H1 (cell line): ENCODE data around the gene NDST3. TPM values are rescaled to one million over a fixed set of nuclear protein-coding genes. Genes with fewer than 3 reads are reported as not detected.

ENCODE experiments used
- CTCF ChIA-PET: fragments of 300-600 bp; sonication (Branson Sonifier 250); formaldehyde crosslinking; loops from one replicate; lab custom pipeline; 2021; ENCODE audit not compliant: partially characterized antibody; lab: Charles Lee
- POLR2A ChIA-PET: fragments of 300-600 bp; sonication (Branson Sonifier 250); formaldehyde crosslinking; loops from one replicate; lab custom pipeline; 2021; ENCODE audit warnings: inconsistent platforms; ENCODE audit not compliant: partially characterized antibody; lab: Charles Lee
- DNase-seq, 2 experiments: peaks; one replicate each; pipeline versions ENCODE4 v3.0.0 to v3.0.0-alpha.2; 2010 to 2022; ENCODE audit warnings: low spot score in 2 of 2, low read depth in 1 of 2, mixed read lengths in 1 of 2
- FAIRE-seq: peaks from 2 replicates; lab custom pipeline; 2011; peaks lifted over from hg19 to GRCh38; lab: Jason Lieb, UNC
- H2AFZ ChIP-seq: 2 replicates; pipeline ENCODE4 v1.8.1; 2012; ENCODE audit warnings: low read length, inconsistent platforms
- H2AK5ac ChIP-seq: 2 replicates; pipeline ENCODE4 v1.6.1; 2013; ENCODE audit warnings: low read depth, low read length
- H2BK120ac ChIP-seq: replicated peaks from 2 replicates; pipeline ENCODE3; 2013; ENCODE audit warnings: low read depth, low read length, inconsistent platforms
- H2BK12ac ChIP-seq: 2 replicates; pipeline ENCODE4 v1.6.1; 2013; ENCODE audit warnings: low read depth, low read length
- H2BK15ac ChIP-seq: 2 replicates; pipeline ENCODE4 v1.6.1; 2013; ENCODE audit warnings: low read length
- H2BK20ac ChIP-seq: 2 replicates; pipeline ENCODE4 v1.6.1; 2013; ENCODE audit warnings: low read length
- H2BK5ac ChIP-seq: 2 replicates; pipeline ENCODE4 v1.6.1; 2013; ENCODE audit warnings: low read depth, low read length
- H3K14ac ChIP-seq: 2 replicates; pipeline ENCODE4 v1.6.1; 2013; ENCODE audit warnings: inconsistent platforms; ENCODE audit not compliant: insufficient read length
- H3K18ac ChIP-seq: 2 replicates; pipeline ENCODE4 v1.6.1; 2013; ENCODE audit warnings: low read length; ENCODE audit errors: extremely low read depth
- H3K23ac ChIP-seq: 2 replicates; pipeline ENCODE4 v1.6.1; 2013; ENCODE audit warnings: inconsistent platforms; ENCODE audit not compliant: insufficient read length
- H3K23me2 ChIP-seq: 2 replicates; pipeline ENCODE4 v1.6.1; 2013; ENCODE audit warnings: low read depth, low read length
- H3K27ac ChIP-seq: 2 replicates; pipeline ENCODE4 v1.6.1; 2011; ENCODE audit warnings: low read depth, low read length, inconsistent platforms
- H3K27me3 ChIP-seq, 4 experiments: replicated peaks in 1 of 4; 1 replicate in 1 of 4; 2 replicates in 3 of 4; pipeline versions ENCODE4 v1.6.1 to v1.8.1; 2011 to 2013; ENCODE audit warnings: low read length in 3 of 4, mild to moderate bottlenecking in 3 of 4, inconsistent platforms in 2 of 4, mixed read lengths in 2 of 4, moderate library complexity in 1 of 4; ENCODE audit not compliant: control insufficient read depth in 3 of 4, insufficient read depth in 3 of 4; ENCODE audit errors: extremely low read depth in 1 of 4
- H3K36me3 ChIP-seq, 4 experiments: 2 replicates each; pipeline versions ENCODE4 v1.6.1 to v1.8.1; 2011 to 2013; ENCODE audit warnings: mild to moderate bottlenecking in 4 of 4, low read length in 3 of 4, moderate library complexity in 2 of 4, control low read depth in 1 of 4, inconsistent platforms in 1 of 4; ENCODE audit not compliant: insufficient read depth in 4 of 4, control insufficient read depth in 2 of 4
- H3K4ac ChIP-seq: replicated peaks from 2 replicates; pipeline ENCODE3; 2013; ENCODE audit warnings: low read length, low read depth, mixed read lengths, inconsistent platforms; ENCODE audit not compliant: insufficient read length
- H3K4me1 ChIP-seq, 4 experiments: replicated peaks in 1 of 4; 1 replicate in 1 of 4; 2 replicates in 3 of 4; pipeline versions ENCODE4 v1.6.1 to v1.8.1; 2011 to 2013; ENCODE audit warnings: low read length in 3 of 4, inconsistent platforms in 2 of 4, mixed read lengths in 1 of 4; ENCODE audit not compliant: insufficient read depth in 4 of 4, control insufficient read depth in 3 of 4
- H3K4me2 ChIP-seq, 2 experiments: 2 replicates each; pipeline versions ENCODE4 v1.6.1 to v1.8.1; 2011 to 2013; ENCODE audit warnings: low read depth in 2 of 2, low read length in 2 of 2, control low read depth in 1 of 2, inconsistent platforms in 1 of 2, mild to moderate bottlenecking in 1 of 2; ENCODE audit not compliant: insufficient read depth in 1 of 2
- H3K4me3 ChIP-seq, 4 experiments: fragments of 200-600, 300-600 bp in 1 of 4; sonication (generic), shearing (Covaris generic), sonication (Bioruptor Twin) in 1 of 4; 2 replicates each; pipeline versions ENCODE4 v1.5.1 to v1.8.1; 2011 to 2016; ENCODE audit warnings: low read length in 4 of 4, low read depth in 3 of 4, control low read depth in 2 of 4, inconsistent platforms in 2 of 4, mild to moderate bottlenecking in 2 of 4, mixed read lengths in 1 of 4, moderate library complexity in 1 of 4; ENCODE audit not compliant: insufficient read depth in 2 of 4; ENCODE audit errors: extremely low read depth in 1 of 4
- H3K56ac ChIP-seq: replicated peaks from 2 replicates; pipeline ENCODE3; 2013; ENCODE audit warnings: low read depth, mild to moderate bottlenecking, mixed read lengths, low read length, inconsistent platforms; ENCODE audit not compliant: insufficient read length
- H3K79me1 ChIP-seq: 2 replicates; pipeline ENCODE4 v1.6.1; 2013; ENCODE audit warnings: low read depth, low read length, control low read depth
- H3K79me2 ChIP-seq, 2 experiments: 2 replicates each; pipeline versions ENCODE4 v1.6.1 to v1.8.1; 2012 to 2013; ENCODE audit warnings: low read length in 2 of 2, mild to moderate bottlenecking in 2 of 2, inconsistent platforms in 1 of 2; ENCODE audit not compliant: insufficient read depth in 2 of 2, control insufficient read depth in 1 of 2
- H3K9ac ChIP-seq, 4 experiments: replicated peaks in 1 of 4; 1 replicate in 1 of 4; 2 replicates in 3 of 4; pipeline versions ENCODE4 v1.6.1 to v1.8.1; 2011 to 2013; ENCODE audit warnings: low read depth in 3 of 4, low read length in 3 of 4, control low read depth in 2 of 4, mild to moderate bottlenecking in 2 of 4, moderate library complexity in 2 of 4, inconsistent platforms in 1 of 4; ENCODE audit errors: extremely low read depth in 1 of 4
- H3K9me3 ChIP-seq, 2 experiments: 2 replicates each; pipeline versions ENCODE4 v1.6.1 to v1.8.1; 2012 to 2013; ENCODE audit warnings: mild to moderate bottlenecking in 2 of 2, moderate library complexity in 2 of 2, control low read depth in 1 of 2, inconsistent platforms in 1 of 2, low read depth in 1 of 2, low read length in 1 of 2, mixed read lengths in 1 of 2; ENCODE audit not compliant: insufficient read depth in 2 of 2
- H4K20me1 ChIP-seq, 2 experiments: replicated peaks in 1 of 2; 2 replicates each; pipeline versions ENCODE3 to v1.8.1; 2011 to 2013; ENCODE audit warnings: inconsistent platforms in 2 of 2, low read length in 2 of 2, mild to moderate bottlenecking in 1 of 2; ENCODE audit not compliant: insufficient read depth in 2 of 2, control insufficient read depth in 1 of 2
- H4K5ac ChIP-seq: 2 replicates; pipeline ENCODE4 v1.6.1; 2013; ENCODE audit warnings: low read length, low read depth, mixed read lengths, inconsistent platforms; ENCODE audit not compliant: insufficient read length
- H4K8ac ChIP-seq: 2 replicates; pipeline ENCODE4 v1.8.0; 2013; ENCODE audit warnings: mild to moderate bottlenecking, moderate library complexity, low read length, inconsistent platforms; ENCODE audit not compliant: insufficient read depth; ENCODE audit errors: extremely low read depth
- H4K91ac ChIP-seq: replicated peaks from 2 replicates; pipeline ENCODE3; 2013; ENCODE audit warnings: low read length, mixed read lengths, inconsistent platforms; ENCODE audit not compliant: insufficient read length
- ASH2L ChIP-seq: fragments of 200-600, 300-600 bp; sonication (generic); IDR thresholded peaks from one replicate; pipeline ENCODE4 v1.7.1; 2017; ENCODE audit warnings: low read length
- BCL11A ChIP-seq, 2 experiments: IDR thresholded peaks; one replicate each; pipeline ENCODE4 v1.6.1; 2011; ENCODE audit warnings: low read depth in 2 of 2, low read length in 2 of 2, mild to moderate bottlenecking in 2 of 2
- BRCA1 ChIP-seq: IDR thresholded peaks from 2 replicates; pipeline ENCODE4 v1.6.1; 2012; ENCODE audit warnings: low read depth, low read length, improper control_type of control experiment
- CBX8 ChIP-seq: fragments of 300-800, 300-1000 bp; sonication (generic); IDR thresholded peaks from 2 replicates; pipeline ENCODE4 v1.7.1; 2016; ENCODE audit warnings: low read depth, low read length, borderline replicate concordance
- HDAC2 ChIP-seq, 2 experiments: fragments of 300-600 bp in 1 of 2; sonication (generic) in 1 of 2; IDR thresholded peaks; 2 replicates each; pipeline ENCODE4 v1.6.1; 2011 to 2012; ENCODE audit warnings: low read depth in 2 of 2, low read length in 2 of 2, mild to moderate bottlenecking in 2 of 2, moderate library complexity in 2 of 2, borderline replicate concordance in 1 of 2, inconsistent platforms in 1 of 2
- KDM1A ChIP-seq: fragments of 200-600, 300-600 bp; sonication (generic); IDR thresholded peaks from 2 replicates; pipeline ENCODE4 v1.7.1; 2016; ENCODE audit warnings: mild to moderate bottlenecking, low read length, borderline replicate concordance
- SP2 ChIP-seq: IDR thresholded peaks from 2 replicates; pipeline ENCODE4 v1.6.1; 2012; ENCODE audit warnings: mild to moderate bottlenecking, low read length, inconsistent platforms
- TAF7 ChIP-seq: optimal IDR thresholded peaks from 2 replicates; pipeline ENCODE3; 2011; ENCODE audit warnings: low read depth, mild to moderate bottlenecking, inconsistent platforms, low read length, moderate library complexity, borderline replicate concordance
- WGBS, 2 experiments: shearing (Covaris generic) in 1 of 2; methylation state at CpG; one replicate each; pipeline versions ENCODE4 v1.1.6 to v1.1.7; 2013 to 2015; ENCODE audit warnings: low lambda C conversion rate in 2 of 2, mixed read lengths in 2 of 2, inconsistent platforms in 1 of 2, low coverage in 1 of 2, missing lambda C conversion rate in 1 of 2; ENCODE audit not compliant: insufficient replicate concordance in 2 of 2, insufficient coverage in 1 of 2, insufficient read length in 1 of 2; ENCODE audit errors: extremely low coverage in 1 of 2, missing lambda C conversion rate in 1 of 2; 5-methylcytosine and 5-hydroxymethylcytosine counted together
- polyA plus RNA-seq, 7 experiments: library from polyadenylated mRNA; depleted of rRNA in 3 of 7; stranded (reverse) in 5 of 7; unstranded in 2 of 7; fragments of >200 nt in 5 of 7; fragments of 200-250 nt in 2 of 7; gene quantifications; 1 replicate in 5 of 7; 2 replicates in 1 of 7; 4 replicates in 1 of 7; pipeline versions ENCODE4 v1.2.1 to v1.2.3, GENCODE V29; 2011 to 2013; ENCODE audit warnings: missing spikeins in 2 of 7, mixed read lengths in 2 of 7
- total RNA-seq: library from RNA; stranded (reverse); fragmentation: NEBNext Ultra II Directional; extraction: Animal tissue kit (Norgen Biotek cat#: 25700); gene quantifications from 2 replicates; pipeline ENCODE4 v1.2.1, GENCODE V29; 2021
- TF ChIP-seq, protein P1 (sequence below), 3 experiments: IDR thresholded peaks; 1 replicate in 2 of 3; 2 replicates in 1 of 3; pipeline versions ENCODE4 v1.5.1 to v1.6.1; 2011; ENCODE audit warnings: low read length in 3 of 3, mild to moderate bottlenecking in 3 of 3, inconsistent platforms in 2 of 3, low read depth in 1 of 3, moderate library complexity in 1 of 3; ENCODE audit not compliant: insufficient read depth in 1 of 3; ENCODE audit errors: control extremely low read depth in 1 of 3

The NDST3 gene
- total and polyA plus RNA-seq, 2 of the 8 experiments (the other 6 are each of a cell fraction or from before 2014, with no cell fraction given): 0.35 to 0.60 TPM

DNA sequence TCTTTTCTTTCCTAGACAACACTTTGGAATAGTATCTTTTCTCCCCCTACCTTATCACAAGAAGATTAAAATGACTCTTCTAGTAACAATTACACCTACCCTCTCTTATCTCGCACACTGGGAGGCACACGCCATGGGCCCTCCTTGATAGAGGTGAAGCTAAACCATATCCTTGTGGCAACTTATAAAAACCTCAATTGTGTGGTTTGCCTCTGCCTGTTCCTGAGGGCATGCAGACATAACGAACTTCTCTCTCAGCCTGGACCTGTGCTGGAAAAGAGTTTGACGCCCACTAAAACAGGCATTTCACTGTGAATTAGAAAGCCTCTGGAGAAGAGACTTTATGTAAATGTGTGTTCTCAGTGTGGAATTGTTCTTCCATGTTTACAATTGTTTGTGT lies 141.2 kb downstream of the NDST3 start:
- Histone ChIP-seq H2BK15ac (no peak overlapping the region), H4K91ac (no peak overlapping the region), H2AFZ (peak overlapping the region; percentile 41; the same call in 1 of the 2 replicates), H2BK12ac (no peak overlapping the region), H3K9me3 (no peaks in the 10 kb centered on the region), H4K8ac (no peak overlapping the region), H3K9ac (peak overlapping the region in 1 of 4 experiments; percentile 18; a peak in 1 of 7 replicates), H2BK5ac (no peak overlapping the region), H3K23me2 (no peaks in the 10 kb centered on the region), H3K23ac (no peak overlapping the region), H4K20me1 (no peaks in the 10 kb centered on the region), H2BK120ac (no peak overlapping the region), H2BK20ac (no peak overlapping the region), H3K56ac (no peak overlapping the region), H2AK5ac (no peak overlapping the region), H3K18ac (no peak overlapping the region), H3K36me3 (no peaks in the 10 kb centered on the region), H3K4me3 (no peak overlapping the region), H3K14ac (no peak overlapping the region), H3K27me3 (no peaks in the 10 kb centered on the region), H3K4ac (no peak overlapping the region), H3K4me1 (peaks cover 0 to 5% (median 0%) of the 10 kb centered on the region in 4 experiments; a peak in 2 of 7 replicates), H3K27ac (no peak overlapping the region), H4K5ac (no peak overlapping the region), H3K79me2 (no peaks in the 10 kb centered on the region), H3K79me1 (no peaks in the 10 kb centered on the region), H3K4me2 (no peak overlapping the region)
- ChIA-PET CTCF (no interaction called here), POLR2A (no interaction called here)
- DNase-seq: no peak
- no peak for FAIRE-seq
- 83% methylated on average over 4 of the region's 4 CpGs; no CpG with 5 or more reads in 1 of the 2 experiments for WGBS, 2 experiments
- TF ChIP-seq ASH2L (no peak), KDM1A (no peak), SP2 (no peak), HDAC2 (IDR thresholded peaks at IDR 0.05; ENCODE audit: borderline replicate concordance in 1 of 2, low read depth in 2 of 2, low read length in 2 of 2) (no peak), BCL11A (IDR thresholded peaks at IDR 0.05; ENCODE audit: low read depth in 2 of 2, low read length in 2 of 2) (no peak), TAF7 (no peak), CBX8 (no peak), BRCA1 (no peak)
- TF ChIP-seq, protein P1, sequence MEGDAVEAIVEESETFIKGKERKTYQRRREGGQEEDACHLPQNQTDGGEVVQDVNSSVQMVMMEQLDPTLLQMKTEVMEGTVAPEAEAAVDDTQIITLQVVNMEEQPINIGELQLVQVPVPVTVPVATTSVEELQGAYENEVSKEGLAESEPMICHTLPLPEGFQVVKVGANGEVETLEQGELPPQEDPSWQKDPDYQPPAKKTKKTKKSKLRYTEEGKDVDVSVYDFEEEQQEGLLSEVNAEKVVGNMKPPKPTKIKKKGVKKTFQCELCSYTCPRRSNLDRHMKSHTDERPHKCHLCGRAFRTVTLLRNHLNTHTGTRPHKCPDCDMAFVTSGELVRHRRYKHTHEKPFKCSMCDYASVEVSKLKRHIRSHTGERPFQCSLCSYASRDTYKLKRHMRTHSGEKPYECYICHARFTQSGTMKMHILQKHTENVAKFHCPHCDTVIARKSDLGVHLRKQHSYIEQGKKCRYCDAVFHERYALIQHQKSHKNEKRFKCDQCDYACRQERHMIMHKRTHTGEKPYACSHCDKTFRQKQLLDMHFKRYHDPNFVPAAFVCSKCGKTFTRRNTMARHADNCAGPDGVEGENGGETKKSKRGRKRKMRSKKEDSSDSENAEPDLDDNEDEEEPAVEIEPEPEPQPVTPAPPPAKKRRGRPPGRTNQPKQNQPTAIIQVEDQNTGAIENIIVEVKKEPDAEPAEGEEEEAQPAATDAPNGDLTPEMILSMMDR (IDR thresholded peaks at IDR 0.05; ENCODE audit: control extremely low read depth in 1 of 3, insufficient read depth in 1 of 3, low read depth in 1 of 3, low read length in 3 of 3): no peak
